Stimulated activated CD4-positive, alpha-beta T cell treated with anti-CD3 and anti-CD28 coated beads, Interleukin-15, amount 100 ng/mL, for 24 hours (primary cell): ENCODE measurements around the gene ABCB8.
"Not testable (repeated sequence)": the region's sequence is repeated elsewhere in the genome, so short reads cannot be mapped to it uniquely, and the experiment has no call there.

Experiments
- DNase-seq: peaks from one replicate; pipeline ENCODE4 v3.0.0-alpha.2; 2020

ABCB8 gene

GRCh38 chr7:151016505-151016904 is 11.7 kb upstream of the ABCB8 start:
- no peak for DNase-seq

GRCh38 chr7:151016942-151017341 is 11.3 kb upstream of the ABCB8 start:
- no peak for DNase-seq

- DNase-seq, result no peak
Observed at GRCh38 chr7:151017370-151017952, 10.8 kb upstream of the ABCB8 start.

- peak; percentile 89 for DNase-seq
Observed at GRCh38 chr7:151017953-151018420, 10.3 kb upstream of the ABCB8 start.

- peak; percentile 59 for DNase-seq
Observed at GRCh38 chr7:151018421-151019129, 9.7 kb upstream of the ABCB8 start.

GRCh38 chr7:151019130-151019447 is 9.2 kb upstream of the ABCB8 start:
- no peak for DNase-seq

GRCh38 chr7:151020231-151020630 is 8.0 kb upstream of the ABCB8 start:
- no peak for DNase-seq

- DNase-seq, result no peak
Observed at GRCh38 chr7:151023232-151023631, 5.0 kb upstream of the ABCB8 start.

GRCh38 chr7:151024435-151025056 is 3.7 kb upstream of the ABCB8 start, which contains the start of gene ATG9B:
Gene ATG9B, minus strand, starts transcription at chr7:151024494. Its CDS starts 71 bp downstream, at chr7:151024423.
- DNase-seq, result no peak

- DNase-seq, result no peak
Observed at GRCh38 chr7:151025924-151026671, 2.2 kb upstream of the ABCB8 start.

- not testable (repeated sequence) for DNase-seq
Observed at GRCh38 chr7:151026771-151027727, 1.2 kb upstream of the ABCB8 start.

- DNase-seq, result not testable (repeated sequence)
Observed at GRCh38 chr7:151027728-151028130, 521 bp upstream of the ABCB8 start.

GRCh38 chr7:151028948-151029501 is 775 bp downstream of the ABCB8 start:
- DNase-seq, result no peak

- DNase-seq, result no peak
Observed at GRCh38 chr7:151031011-151031410, 2.8 kb downstream of the ABCB8 start.

- DNase-seq, result no peak
Observed at GRCh38 chr7:151032936-151033863, 5.0 kb downstream of the ABCB8 start.

GRCh38 chr7:151033864-151034249 is 5.6 kb downstream of the ABCB8 start:
- DNase-seq, result no peak

- DNase-seq, result no peak
Observed at GRCh38 chr7:151034312-151035025, 6.2 kb downstream of the ABCB8 start.

GRCh38 chr7:151035026-151035717 is 6.9 kb downstream of the ABCB8 start:
- no peak for DNase-seq

GRCh38 chr7:151035902-151036301 is 7.7 kb downstream of the ABCB8 start:
- DNase-seq, result no peak
